Hematopoietic multipotent progenitor cell treated with erythropoietin and hydrocortisone succinate and interleukin-3 and kit ligand, for 17 days (in vitro differentiated cells): ENCODE measurements around the gene CNTN5.

ENCODE experiments used
- DNase-seq: peaks from one replicate; pipeline ENCODE4 v3.0.0-alpha.2; 2015; ENCODE audit warnings: low spot score

The CNTN5 gene

GRCh38 chr11:99925968-99926367 is 905.2 kb downstream of the CNTN5 start:
- DNase-seq = no peak

- no peak for DNase-seq
Observed at GRCh38 chr11:99932684-99933083, 911.9 kb downstream of the CNTN5 start.

GRCh38 chr11:99934008-99934407 is 913.3 kb downstream of the CNTN5 start:
- DNase-seq = no peak

GRCh38 chr11:99937330-99937729 is 916.6 kb downstream of the CNTN5 start:
- no peak for DNase-seq

GRCh38 chr11:99952816-99953215 is 932.1 kb downstream of the CNTN5 start:
- DNase-seq = no peak

GRCh38 chr11:99960536-99960935 is 939.8 kb downstream of the CNTN5 start:
- DNase-seq = no peak

- DNase-seq = no peak
Observed at GRCh38 chr11:99968336-99968735, 947.6 kb downstream of the CNTN5 start.

GRCh38 chr11:99973993-99974392 is 953.2 kb downstream of the CNTN5 start:
- DNase-seq = no peak

GRCh38 chr11:99979042-99979441 is 958.3 kb downstream of the CNTN5 start:
- no peak for DNase-seq

- DNase-seq = no peak
Observed at GRCh38 chr11:99987821-99988470, 967.2 kb downstream of the CNTN5 start.

- no peak for DNase-seq
Observed at GRCh38 chr11:99988471-99988837, 967.7 kb downstream of the CNTN5 start.

GRCh38 chr11:100003985-100004384 is 983.2 kb downstream of the CNTN5 start:
- DNase-seq = no peak

GRCh38 chr11:100004541-100004940 is 983.8 kb downstream of the CNTN5 start:
- DNase-seq = no peak

- no peak for DNase-seq
Observed at GRCh38 chr11:100008417-100008816, 987.7 kb downstream of the CNTN5 start.

GRCh38 chr11:100009728-100010127 is 989.0 kb downstream of the CNTN5 start:
- no peak for DNase-seq

GRCh38 chr11:100010393-100010792 is 989.6 kb downstream of the CNTN5 start:
- DNase-seq = no peak

- DNase-seq = no peak
Observed at GRCh38 chr11:100011697-100012096, 990.9 kb downstream of the CNTN5 start.

GRCh38 chr11:100013011-100013410 is 992.3 kb downstream of the CNTN5 start:
- no peak for DNase-seq

GRCh38 chr11:100031973-100032372 is 1011.2 kb downstream of the CNTN5 start:
- DNase-seq = no peak

GRCh38 chr11:100061006-100061405 is 1040.3 kb downstream of the CNTN5 start:
- no peak for DNase-seq

- no peak for DNase-seq
Observed at GRCh38 chr11:100066399-100066798, 1045.7 kb downstream of the CNTN5 start.

- no peak for DNase-seq
Observed at GRCh38 chr11:100068116-100068515, 1047.4 kb downstream of the CNTN5 start.

- no peak for DNase-seq
Observed at GRCh38 chr11:100072131-100072530, 1051.4 kb downstream of the CNTN5 start.

GRCh38 chr11:100080381-100080780 is 1059.6 kb downstream of the CNTN5 start:
- DNase-seq = no peak

- no peak for DNase-seq
Observed at GRCh38 chr11:100080821-100081220, 1060.1 kb downstream of the CNTN5 start.
